ENCODE results near the gene RTL10.

GRCh38 chr22:19805821-19806212, 48.9 kb downstream of the RTL10 start:
- TF ChIP-seq CTCF (IDR thresholded peaks at IDR 0.05; ENCODE audit: insufficient read depth, low read length, poor library complexity, severe bottlenecking) (no peak), EZH2phosphoT487 (conservative IDR thresholded peaks at IDR 0.05; ENCODE audit: low read length) (no peak)
